CD4-positive, alpha-beta T cell (primary cell): ENCODE results near the gene MEGF11. TPM values are rescaled to one million over a fixed set of nuclear protein-coding genes. Genes with fewer than 3 reads are reported as not detected.

Source experiments
- ATAC-seq: fragments of 200-7000 bp; cut with Tn5 transposase; one replicate; pipeline ENCODE4 v1.10.0; 2022; ENCODE audit warnings: mild to moderate bottlenecking; ENCODE audit not compliant: poor library complexity
- CTCF ChIA-PET: fragments of 350-600 bp; sonication (Branson Sonifier 250); formaldehyde crosslinking; loops from one replicate; lab custom pipeline; 2021; ENCODE audit warnings: antibody characterized with exemption, inconsistent platforms; lab: Charles Lee
- POLR2A ChIA-PET: fragments of 350-600 bp; sonication (Branson Sonifier 250); formaldehyde crosslinking; loops from one replicate; lab custom pipeline; 2021; ENCODE audit warnings: antibody characterized with exemption, inconsistent platforms; lab: Charles Lee
- DNase-seq, 14 experiments: peaks; one replicate each; pipeline ENCODE4 v3.0.0-alpha.2; 2013 to 2020; ENCODE audit warnings: mixed read lengths in 2 of 14
- H3K27ac ChIP-seq, 2 donors: one replicate each; pipeline versions ENCODE4 v1.5.1 to v1.7.0; 2013; ENCODE audit warnings: low read length in 2 of 2, low read depth in 1 of 2, mild to moderate bottlenecking in 1 of 2
- H3K27me3 ChIP-seq, 2 experiments: 1 replicate in 1 of 2; 2 replicates in 1 of 2; pipeline versions ENCODE4 v1.6.1 to v1.7.0; 2013; ENCODE audit warnings: low read length in 2 of 2, control low read depth in 1 of 2, mild to moderate bottlenecking in 1 of 2, moderate library complexity in 1 of 2; ENCODE audit not compliant: insufficient read depth in 2 of 2, control insufficient read depth in 1 of 2
- H3K36me3 ChIP-seq: one replicate; pipeline ENCODE4 v1.6.1; 2013; ENCODE audit warnings: low read length, control low read depth; ENCODE audit not compliant: insufficient read depth
- H3K4me1 ChIP-seq: one replicate; pipeline ENCODE4 v1.6.1; 2013; ENCODE audit warnings: low read length, control low read depth; ENCODE audit not compliant: insufficient read depth
- H3K4me3 ChIP-seq: one replicate; pipeline ENCODE4 v1.5.1; 2013; ENCODE audit warnings: mild to moderate bottlenecking, low read length, moderate library complexity
- H3K9me3 ChIP-seq, 2 experiments: 1 replicate in 1 of 2; 2 replicates in 1 of 2; pipeline versions ENCODE4 v1.6.1 to v1.7.0; 2013; ENCODE audit warnings: low read length in 2 of 2, mild to moderate bottlenecking in 2 of 2, control low read depth in 1 of 2, moderate library complexity in 1 of 2; ENCODE audit not compliant: control insufficient read depth in 1 of 2, insufficient read depth in 1 of 2
- H3K27ac Mint-ChIP-seq: one replicate; pipeline ENCODE4 v1.8.0; 2020; ENCODE audit warnings: mixed read lengths
- H3K27me3 Mint-ChIP-seq: one replicate; pipeline ENCODE4 v1.8.0; 2021; ENCODE audit warnings: mixed read lengths
- H3K36me3 Mint-ChIP-seq: one replicate; pipeline ENCODE4 v1.8.0; 2021; ENCODE audit warnings: low read depth, mixed read lengths
- H3K4me1 Mint-ChIP-seq: one replicate; pipeline ENCODE4 v1.8.0; 2021; ENCODE audit warnings: low read depth, mixed read lengths
- H3K4me3 Mint-ChIP-seq: one replicate; pipeline ENCODE4 v1.8.0; 2020; ENCODE audit warnings: mild to moderate bottlenecking, mixed read lengths
- H3K9me3 Mint-ChIP-seq: one replicate; pipeline ENCODE4 v1.8.0; 2020; ENCODE audit warnings: mixed read lengths
- CTCF ChIP-seq: fragments of 200-600 bp; IDR thresholded peaks from one replicate; pipeline ENCODE4 v1.8.0; 2022; ENCODE audit warnings: antibody characterized with exemption, mild to moderate bottlenecking
- intact Hi-C, 2 experiments: fragments of 100-400 bp; cut with DNase I in 1 of 2; cut with micrococcal nuclease in 1 of 2; formaldehyde crosslinking; loops; one replicate each; pipeline versions ENCODE4 v1.15.1 to v1.9.0; 2023 to 2025; cut with DNase I, micrococcal nuclease
- total RNA-seq, 174 experiments: library from RNA in 2 of 174; stranded (reverse) in 2 of 174; gene quantifications; one replicate each; pipeline ENCODE4 v1.2.3 and lab custom pipeline; 2021 to 2026

Gene MEGF11
- total RNA-seq, 2 experiments from 2014 or later = not detected

- H3K4me1 Mint-ChIP-seq = no peaks in the 10 kb centered on the region
- H3K4me3 Mint-ChIP-seq = no peak overlapping the region
- ChIA-PET CTCF (no interaction called here), POLR2A (no interaction called here)
- Histone ChIP-seq H3K4me3 (no peak overlapping the region), H3K27me3 (no peaks in the 10 kb centered on the region), H3K9me3 (no peaks in the 10 kb centered on the region), H3K36me3 (no peaks in the 10 kb centered on the region), H3K27ac (no peak overlapping the region), H3K4me1 (no peaks in the 10 kb centered on the region)
- DNase-seq (no peak), ATAC-seq (no peak)
- no peaks in the 10 kb centered on the region for H3K27me3 Mint-ChIP-seq
- H3K36me3 Mint-ChIP-seq = no peaks in the 10 kb centered on the region
- TF ChIP-seq CTCF = no peak
- intact Hi-C loops = no loop called here
- no peaks in the 10 kb centered on the region for H3K9me3 Mint-ChIP-seq
- H3K27ac Mint-ChIP-seq = no peak overlapping the region
Measured at GRCh38 chr15:66067687-66068086, 185.9 kb downstream of the MEGF11 start.

GRCh38 chr15:66066481-66066880 lies 187.1 kb downstream of the MEGF11 start:
- H3K27me3 ChIP-seq = no peaks in the 10 kb centered on the region
- ATAC-seq (no peak), DNase-seq (no peak)
- H3K27ac ChIP-seq = no peak overlapping the region
- intact Hi-C loops = no loop called here
- no peak overlapping the region for H3K4me3 ChIP-seq
- Mint-ChIP-seq H3K4me3 (no peak overlapping the region), H3K27me3 (no peaks in the 10 kb centered on the region), H3K27ac (no peak overlapping the region), H3K36me3 (no peaks in the 10 kb centered on the region), H3K9me3 (no peaks in the 10 kb centered on the region), H3K4me1 (no peaks in the 10 kb centered on the region)
- CTCF ChIA-PET = no interaction called here
- H3K36me3 ChIP-seq = no peaks in the 10 kb centered on the region
- H3K9me3 ChIP-seq = peaks cover 5 to 8% of the 10 kb centered on the region in 2 experiments
- no peak for TF ChIP-seq CTCF
- POLR2A ChIA-PET = no interaction called here
- no peaks in the 10 kb centered on the region for H3K4me1 ChIP-seq

- TF ChIP-seq CTCF = no peak
- DNase-seq (no peak), ATAC-seq (no peak)
- Mint-ChIP-seq H3K9me3 (no peaks in the 10 kb centered on the region), H3K4me3 (no peak overlapping the region), H3K27me3 (no peaks in the 10 kb centered on the region), H3K4me1 (no peaks in the 10 kb centered on the region), H3K36me3 (no peaks in the 10 kb centered on the region), H3K27ac (no peak overlapping the region)
- H3K27ac ChIP-seq = no peak overlapping the region
- H3K27me3 ChIP-seq = no peaks in the 10 kb centered on the region
- H3K36me3 ChIP-seq = no peaks in the 10 kb centered on the region
- H3K4me3 ChIP-seq = no peak overlapping the region
- H3K4me1 ChIP-seq = no peaks in the 10 kb centered on the region
- peaks cover 5 to 8% of the 10 kb centered on the region in 2 experiments for H3K9me3 ChIP-seq
- intact Hi-C loops = no loop called here
- ChIA-PET POLR2A (no interaction called here), CTCF (no interaction called here)
Measured at GRCh38 chr15:66066005-66066404, 187.5 kb downstream of the MEGF11 start.
